H1 (cell line): Measurements from ENCODE around the gene KIF26B. TPM values are rescaled to one million over a fixed set of nuclear protein-coding genes. Genes with fewer than 3 reads are reported as not detected.

Experiments used
- CTCF ChIA-PET: fragments of 300-600 bp; sonication (Branson Sonifier 250); formaldehyde crosslinking; loops from one replicate; lab custom pipeline; 2021; ENCODE audit not compliant: partially characterized antibody; lab: Charles Lee
- POLR2A ChIA-PET: fragments of 300-600 bp; sonication (Branson Sonifier 250); formaldehyde crosslinking; loops from one replicate; lab custom pipeline; 2021; ENCODE audit warnings: inconsistent platforms; ENCODE audit not compliant: partially characterized antibody; lab: Charles Lee
- DNase-seq, 2 experiments: peaks; one replicate each; pipeline versions ENCODE4 v3.0.0 to v3.0.0-alpha.2; 2010 to 2022; ENCODE audit warnings: low spot score in 2 of 2, low read depth in 1 of 2, mixed read lengths in 1 of 2
- FAIRE-seq: peaks from 2 replicates; lab custom pipeline; 2011; peaks lifted over from hg19 to GRCh38; lab: Jason Lieb, UNC
- H2AFZ ChIP-seq: 2 replicates; pipeline ENCODE4 v1.8.1; 2012; ENCODE audit warnings: low read length, inconsistent platforms
- H2AK5ac ChIP-seq: 2 replicates; pipeline ENCODE4 v1.6.1; 2013; ENCODE audit warnings: low read depth, low read length
- H2BK120ac ChIP-seq: replicated peaks from 2 replicates; pipeline ENCODE3; 2013; ENCODE audit warnings: low read depth, low read length, inconsistent platforms
- H2BK12ac ChIP-seq: 2 replicates; pipeline ENCODE4 v1.6.1; 2013; ENCODE audit warnings: low read depth, low read length
- H2BK15ac ChIP-seq: 2 replicates; pipeline ENCODE4 v1.6.1; 2013; ENCODE audit warnings: low read length
- H2BK20ac ChIP-seq: 2 replicates; pipeline ENCODE4 v1.6.1; 2013; ENCODE audit warnings: low read length
- H2BK5ac ChIP-seq: 2 replicates; pipeline ENCODE4 v1.6.1; 2013; ENCODE audit warnings: low read depth, low read length
- H3K14ac ChIP-seq: 2 replicates; pipeline ENCODE4 v1.6.1; 2013; ENCODE audit warnings: inconsistent platforms; ENCODE audit not compliant: insufficient read length
- H3K18ac ChIP-seq: 2 replicates; pipeline ENCODE4 v1.6.1; 2013; ENCODE audit warnings: low read length; ENCODE audit errors: extremely low read depth
- H3K23ac ChIP-seq: 2 replicates; pipeline ENCODE4 v1.6.1; 2013; ENCODE audit warnings: inconsistent platforms; ENCODE audit not compliant: insufficient read length
- H3K23me2 ChIP-seq: 2 replicates; pipeline ENCODE4 v1.6.1; 2013; ENCODE audit warnings: low read depth, low read length
- H3K27ac ChIP-seq: 2 replicates; pipeline ENCODE4 v1.6.1; 2011; ENCODE audit warnings: low read depth, low read length, inconsistent platforms
- H3K27me3 ChIP-seq, 4 experiments: replicated peaks in 1 of 4; 1 replicate in 1 of 4; 2 replicates in 3 of 4; pipeline versions ENCODE4 v1.6.1 to v1.8.1; 2011 to 2013; ENCODE audit warnings: low read length in 3 of 4, mild to moderate bottlenecking in 3 of 4, inconsistent platforms in 2 of 4, mixed read lengths in 2 of 4, moderate library complexity in 1 of 4; ENCODE audit not compliant: control insufficient read depth in 3 of 4, insufficient read depth in 3 of 4; ENCODE audit errors: extremely low read depth in 1 of 4
- H3K36me3 ChIP-seq, 4 experiments: 2 replicates each; pipeline versions ENCODE4 v1.6.1 to v1.8.1; 2011 to 2013; ENCODE audit warnings: mild to moderate bottlenecking in 4 of 4, low read length in 3 of 4, moderate library complexity in 2 of 4, control low read depth in 1 of 4, inconsistent platforms in 1 of 4; ENCODE audit not compliant: insufficient read depth in 4 of 4, control insufficient read depth in 2 of 4
- H3K4ac ChIP-seq: replicated peaks from 2 replicates; pipeline ENCODE3; 2013; ENCODE audit warnings: low read length, low read depth, mixed read lengths, inconsistent platforms; ENCODE audit not compliant: insufficient read length
- H3K4me1 ChIP-seq, 4 experiments: replicated peaks in 1 of 4; 1 replicate in 1 of 4; 2 replicates in 3 of 4; pipeline versions ENCODE4 v1.6.1 to v1.8.1; 2011 to 2013; ENCODE audit warnings: low read length in 3 of 4, inconsistent platforms in 2 of 4, mixed read lengths in 1 of 4; ENCODE audit not compliant: insufficient read depth in 4 of 4, control insufficient read depth in 3 of 4
- H3K4me2 ChIP-seq, 2 experiments: 2 replicates each; pipeline versions ENCODE4 v1.6.1 to v1.8.1; 2011 to 2013; ENCODE audit warnings: low read depth in 2 of 2, low read length in 2 of 2, control low read depth in 1 of 2, inconsistent platforms in 1 of 2, mild to moderate bottlenecking in 1 of 2; ENCODE audit not compliant: insufficient read depth in 1 of 2
- H3K4me3 ChIP-seq, 4 experiments: fragments of 200-600, 300-600 bp in 1 of 4; sonication (generic), shearing (Covaris generic), sonication (Bioruptor Twin) in 1 of 4; 2 replicates each; pipeline versions ENCODE4 v1.5.1 to v1.8.1; 2011 to 2016; ENCODE audit warnings: low read length in 4 of 4, low read depth in 3 of 4, control low read depth in 2 of 4, inconsistent platforms in 2 of 4, mild to moderate bottlenecking in 2 of 4, mixed read lengths in 1 of 4, moderate library complexity in 1 of 4; ENCODE audit not compliant: insufficient read depth in 2 of 4; ENCODE audit errors: extremely low read depth in 1 of 4
- H3K56ac ChIP-seq: replicated peaks from 2 replicates; pipeline ENCODE3; 2013; ENCODE audit warnings: low read depth, mild to moderate bottlenecking, mixed read lengths, low read length, inconsistent platforms; ENCODE audit not compliant: insufficient read length
- H3K79me1 ChIP-seq: 2 replicates; pipeline ENCODE4 v1.6.1; 2013; ENCODE audit warnings: low read depth, low read length, control low read depth
- H3K79me2 ChIP-seq, 2 experiments: 2 replicates each; pipeline versions ENCODE4 v1.6.1 to v1.8.1; 2012 to 2013; ENCODE audit warnings: low read length in 2 of 2, mild to moderate bottlenecking in 2 of 2, inconsistent platforms in 1 of 2; ENCODE audit not compliant: insufficient read depth in 2 of 2, control insufficient read depth in 1 of 2
- H3K9ac ChIP-seq, 4 experiments: replicated peaks in 1 of 4; 1 replicate in 1 of 4; 2 replicates in 3 of 4; pipeline versions ENCODE4 v1.6.1 to v1.8.1; 2011 to 2013; ENCODE audit warnings: low read depth in 3 of 4, low read length in 3 of 4, control low read depth in 2 of 4, mild to moderate bottlenecking in 2 of 4, moderate library complexity in 2 of 4, inconsistent platforms in 1 of 4; ENCODE audit errors: extremely low read depth in 1 of 4
- H3K9me3 ChIP-seq, 2 experiments: 2 replicates each; pipeline versions ENCODE4 v1.6.1 to v1.8.1; 2012 to 2013; ENCODE audit warnings: mild to moderate bottlenecking in 2 of 2, moderate library complexity in 2 of 2, control low read depth in 1 of 2, inconsistent platforms in 1 of 2, low read depth in 1 of 2, low read length in 1 of 2, mixed read lengths in 1 of 2; ENCODE audit not compliant: insufficient read depth in 2 of 2
- H4K20me1 ChIP-seq, 2 experiments: replicated peaks in 1 of 2; 2 replicates each; pipeline versions ENCODE3 to v1.8.1; 2011 to 2013; ENCODE audit warnings: inconsistent platforms in 2 of 2, low read length in 2 of 2, mild to moderate bottlenecking in 1 of 2; ENCODE audit not compliant: insufficient read depth in 2 of 2, control insufficient read depth in 1 of 2
- H4K5ac ChIP-seq: 2 replicates; pipeline ENCODE4 v1.6.1; 2013; ENCODE audit warnings: low read length, low read depth, mixed read lengths, inconsistent platforms; ENCODE audit not compliant: insufficient read length
- H4K8ac ChIP-seq: 2 replicates; pipeline ENCODE4 v1.8.0; 2013; ENCODE audit warnings: mild to moderate bottlenecking, moderate library complexity, low read length, inconsistent platforms; ENCODE audit not compliant: insufficient read depth; ENCODE audit errors: extremely low read depth
- H4K91ac ChIP-seq: replicated peaks from 2 replicates; pipeline ENCODE3; 2013; ENCODE audit warnings: low read length, mixed read lengths, inconsistent platforms; ENCODE audit not compliant: insufficient read length
- TAF1 ChIP-seq: IDR thresholded peaks from 2 replicates; pipeline ENCODE4 v1.6.1; 2011; ENCODE audit warnings: mild to moderate bottlenecking, low read depth, low read length
- WGBS, 2 experiments: shearing (Covaris generic) in 1 of 2; methylation state at CpG; one replicate each; pipeline versions ENCODE4 v1.1.6 to v1.1.7; 2013 to 2015; ENCODE audit warnings: low lambda C conversion rate in 2 of 2, mixed read lengths in 2 of 2, inconsistent platforms in 1 of 2, low coverage in 1 of 2, missing lambda C conversion rate in 1 of 2; ENCODE audit not compliant: insufficient replicate concordance in 2 of 2, insufficient coverage in 1 of 2, insufficient read length in 1 of 2; ENCODE audit errors: extremely low coverage in 1 of 2, missing lambda C conversion rate in 1 of 2; 5-methylcytosine and 5-hydroxymethylcytosine counted together
- polyA plus RNA-seq, 7 experiments: library from polyadenylated mRNA; depleted of rRNA in 3 of 7; stranded (reverse) in 5 of 7; unstranded in 2 of 7; fragments of >200 nt in 5 of 7; fragments of 200-250 nt in 2 of 7; gene quantifications; 1 replicate in 5 of 7; 2 replicates in 1 of 7; 4 replicates in 1 of 7; pipeline versions ENCODE4 v1.2.1 to v1.2.3, GENCODE V29; 2011 to 2013; ENCODE audit warnings: missing spikeins in 2 of 7, mixed read lengths in 2 of 7
- total RNA-seq: library from RNA; stranded (reverse); fragmentation: NEBNext Ultra II Directional; extraction: Animal tissue kit (Norgen Biotek cat#: 25700); gene quantifications from 2 replicates; pipeline ENCODE4 v1.2.1, GENCODE V29; 2021

Gene KIF26B
- total and polyA plus RNA-seq, 2 of the 8 experiments (the other 6 are each of a cell fraction or from before 2014, with no cell fraction given): 0.06 to 0.28 TPM

DNA sequence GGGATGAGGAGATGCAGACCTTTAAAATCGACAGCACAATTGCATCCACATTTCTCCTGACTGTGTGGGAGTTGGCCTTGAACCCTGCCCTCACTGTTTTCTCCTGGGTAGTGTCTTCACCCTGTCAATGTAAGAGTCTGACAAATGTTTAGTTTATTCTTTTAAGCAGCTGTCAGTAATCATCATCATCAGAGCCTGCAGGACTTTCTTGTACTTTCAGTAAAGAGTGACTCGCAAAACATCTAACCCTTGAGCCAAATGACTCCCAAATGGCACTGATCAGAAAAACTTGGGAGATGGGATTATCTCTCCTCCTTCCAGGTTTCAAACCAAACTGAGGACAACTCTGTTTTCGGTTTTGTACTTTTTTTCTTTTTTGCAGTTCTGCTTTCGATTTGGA is 460.2 kb downstream of the KIF26B start:
- Histone ChIP-seq H2BK15ac (no peak overlapping the region), H2BK120ac (no peak overlapping the region), H2BK5ac (no peak overlapping the region), H3K9ac (no peak overlapping the region), H2AFZ (no peak overlapping the region), H3K9me3 (no peaks in the 10 kb centered on the region), H4K5ac (no peak overlapping the region), H2BK20ac (no peak overlapping the region), H3K18ac (no peak overlapping the region), H3K4ac (no peak overlapping the region), H3K4me2 (no peak overlapping the region), H3K79me2 (no peaks in the 10 kb centered on the region), H3K14ac (no peak overlapping the region), H3K23ac (no peak overlapping the region), H2BK12ac (no peak overlapping the region), H4K8ac (no peak overlapping the region), H3K56ac (no peak overlapping the region), H3K4me3 (no peak overlapping the region), H3K23me2 (no peaks in the 10 kb centered on the region; the same call in 1 of the 2 replicates), H2AK5ac (no peak overlapping the region), H3K27me3 (no peaks in the 10 kb centered on the region), H3K27ac (no peak overlapping the region), H3K4me1 (no peaks in the 10 kb centered on the region), H4K91ac (no peak overlapping the region), H4K20me1 (no peaks in the 10 kb centered on the region), H3K36me3 (no peaks in the 10 kb centered on the region), H3K79me1 (no peaks in the 10 kb centered on the region)
- ChIA-PET CTCF (interaction anchor here (0.6 to 1.1 kb wide), 3 partner anchors 32 to 221 kb away, joined by 3 to 4 read pairs (median 3); no protein-coding TSS in a partner anchor), POLR2A (no interaction called here)
- WGBS, 2 experiments: 80% methylated on average over 4 of the region's 4 CpGs; no CpG with 5 or more reads in 1 of the 2 experiments
- no peak for FAIRE-seq
- DNase-seq: no peak
- no peak for TF ChIP-seq TAF1
